ENCODE measurements around the gene CLDN9.

The CLDN9 gene

DNA sequence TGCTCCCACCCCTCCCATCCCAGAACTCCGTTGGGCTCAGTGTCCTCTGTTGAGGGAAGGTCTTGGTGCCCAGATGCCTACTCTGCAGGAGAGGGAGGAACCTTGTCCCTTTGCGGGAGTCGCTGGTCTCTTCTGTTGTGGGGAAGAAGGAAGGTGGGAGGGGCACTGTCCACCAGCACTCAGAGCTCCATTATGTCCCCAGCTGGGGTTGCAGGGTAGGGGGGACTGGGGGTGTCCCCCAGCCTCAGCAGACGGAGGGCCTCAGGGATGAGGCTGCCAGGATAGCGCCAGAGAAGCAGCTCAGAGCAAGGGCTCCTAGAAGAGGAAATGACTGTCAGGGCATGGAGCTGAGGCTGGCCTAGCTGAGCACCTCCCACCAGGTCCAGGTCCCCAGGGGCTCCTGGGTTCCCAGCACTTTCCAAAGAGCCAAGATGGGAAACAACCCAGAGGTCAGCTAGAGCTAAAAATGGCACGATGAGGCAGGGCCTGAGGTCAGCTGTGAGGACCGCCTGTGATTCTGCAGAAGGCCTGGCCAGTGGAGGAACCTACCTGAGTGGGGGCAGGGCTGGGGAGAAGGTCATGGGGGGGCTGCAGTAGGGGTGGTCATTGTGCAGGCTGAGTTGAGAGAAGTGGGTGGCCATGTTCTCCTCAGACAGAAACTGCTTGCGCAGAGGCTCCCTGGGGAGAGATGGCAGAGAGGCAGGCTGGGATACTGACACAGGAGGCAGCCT is 10.1 kb downstream of the CLDN9 start:
- no peak for ATAC-seq
- no peak for TF ChIP-seq BACH2 (CRISPR knock-in tag; IDR thresholded peaks at IDR 0.05; ENCODE audit: borderline replicate concordance)
- 0 out of 2 replicates have a peak, but pooled peaks have one; percentile 7 for TF ChIP-seq RARB (CRISPR knock-in tag; IDR thresholded peaks at IDR 0.05)
- no peak for TF ChIP-seq ZFP3 (CRISPR knock-in tag; IDR thresholded peaks at IDR 0.05)
- TF ChIP-seq GLIS3 (CRISPR knock-in tag; IDR thresholded peaks at IDR 0.05) = 0 out of 2 replicates have a peak, but pooled peaks have one; percentile 26
- no peak for TF ChIP-seq ZNF8 (CRISPR knock-in tag; IDR thresholded peaks at IDR 0.05)

DNA sequence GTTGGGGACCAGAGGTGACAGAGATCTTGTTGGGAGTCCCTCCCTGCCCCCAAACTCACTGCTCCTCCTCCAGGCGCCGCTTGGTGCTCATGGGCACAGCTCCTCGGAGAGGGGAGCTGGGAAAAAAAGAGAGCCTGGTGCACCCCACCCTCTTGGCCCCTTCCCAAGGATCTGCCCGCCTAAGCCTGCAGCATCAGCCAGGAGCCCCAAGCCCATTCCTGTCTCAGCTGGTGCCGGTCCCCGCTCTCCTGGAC is 10.6 kb downstream of the CLDN9 start:
- no peak for ATAC-seq
- TF ChIP-seq ESRRG (CRISPR knock-in tag; IDR thresholded peaks at IDR 0.05) (no peak), OSR1 (CRISPR knock-in tag; IDR thresholded peaks at IDR 0.05) (no peak), ZNF565 (CRISPR knock-in tag; conservative IDR thresholded peaks at IDR 0.05; ENCODE audit: low read depth) (0 out of 2 replicates have a peak, but pooled peaks have one; percentile 31), GLIS3 (CRISPR knock-in tag; IDR thresholded peaks at IDR 0.05) (peak; percentile 4; the same call in 1 of the 2 replicates), TCF4 (CRISPR knock-in tag; IDR thresholded peaks at IDR 0.05; ENCODE audit: borderline replicate concordance) (no peak), ZC3H10 (CRISPR knock-in tag; IDR thresholded peaks at IDR 0.05) (no peak), CSDC2 (CRISPR knock-in tag; IDR thresholded peaks at IDR 0.05) (no peak), ZFP3 (CRISPR knock-in tag; IDR thresholded peaks at IDR 0.05) (no peak), ISL1 (CRISPR knock-in tag; IDR thresholded peaks at IDR 0.05) (no peak)
- TF ChIP-seq, protein P1, sequence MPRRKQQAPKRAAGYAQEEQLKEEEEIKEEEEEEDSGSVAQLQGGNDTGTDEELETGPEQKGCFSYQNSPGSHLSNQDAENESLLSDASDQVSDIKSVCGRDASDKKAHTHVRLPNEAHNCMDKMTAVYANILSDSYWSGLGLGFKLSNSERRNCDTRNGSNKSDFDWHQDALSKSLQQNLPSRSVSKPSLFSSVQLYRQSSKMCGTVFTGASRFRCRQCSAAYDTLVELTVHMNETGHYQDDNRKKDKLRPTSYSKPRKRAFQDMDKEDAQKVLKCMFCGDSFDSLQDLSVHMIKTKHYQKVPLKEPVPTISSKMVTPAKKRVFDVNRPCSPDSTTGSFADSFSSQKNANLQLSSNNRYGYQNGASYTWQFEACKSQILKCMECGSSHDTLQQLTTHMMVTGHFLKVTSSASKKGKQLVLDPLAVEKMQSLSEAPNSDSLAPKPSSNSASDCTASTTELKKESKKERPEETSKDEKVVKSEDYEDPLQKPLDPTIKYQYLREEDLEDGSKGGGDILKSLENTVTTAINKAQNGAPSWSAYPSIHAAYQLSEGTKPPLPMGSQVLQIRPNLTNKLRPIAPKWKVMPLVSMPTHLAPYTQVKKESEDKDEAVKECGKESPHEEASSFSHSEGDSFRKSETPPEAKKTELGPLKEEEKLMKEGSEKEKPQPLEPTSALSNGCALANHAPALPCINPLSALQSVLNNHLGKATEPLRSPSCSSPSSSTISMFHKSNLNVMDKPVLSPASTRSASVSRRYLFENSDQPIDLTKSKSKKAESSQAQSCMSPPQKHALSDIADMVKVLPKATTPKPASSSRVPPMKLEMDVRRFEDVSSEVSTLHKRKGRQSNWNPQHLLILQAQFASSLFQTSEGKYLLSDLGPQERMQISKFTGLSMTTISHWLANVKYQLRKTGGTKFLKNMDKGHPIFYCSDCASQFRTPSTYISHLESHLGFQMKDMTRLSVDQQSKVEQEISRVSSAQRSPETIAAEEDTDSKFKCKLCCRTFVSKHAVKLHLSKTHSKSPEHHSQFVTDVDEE (CRISPR knock-in tag; IDR thresholded peaks at IDR 0.05) = no peak
- TF ChIP-seq, protein P2, sequence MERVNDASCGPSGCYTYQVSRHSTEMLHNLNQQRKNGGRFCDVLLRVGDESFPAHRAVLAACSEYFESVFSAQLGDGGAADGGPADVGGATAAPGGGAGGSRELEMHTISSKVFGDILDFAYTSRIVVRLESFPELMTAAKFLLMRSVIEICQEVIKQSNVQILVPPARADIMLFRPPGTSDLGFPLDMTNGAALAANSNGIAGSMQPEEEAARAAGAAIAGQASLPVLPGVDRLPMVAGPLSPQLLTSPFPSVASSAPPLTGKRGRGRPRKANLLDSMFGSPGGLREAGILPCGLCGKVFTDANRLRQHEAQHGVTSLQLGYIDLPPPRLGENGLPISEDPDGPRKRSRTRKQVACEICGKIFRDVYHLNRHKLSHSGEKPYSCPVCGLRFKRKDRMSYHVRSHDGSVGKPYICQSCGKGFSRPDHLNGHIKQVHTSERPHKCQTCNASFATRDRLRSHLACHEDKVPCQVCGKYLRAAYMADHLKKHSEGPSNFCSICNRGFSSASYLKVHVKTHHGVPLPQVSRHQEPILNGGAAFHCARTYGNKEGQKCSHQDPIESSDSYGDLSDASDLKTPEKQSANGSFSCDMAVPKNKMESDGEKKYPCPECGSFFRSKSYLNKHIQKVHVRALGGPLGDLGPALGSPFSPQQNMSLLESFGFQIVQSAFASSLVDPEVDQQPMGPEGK (CRISPR knock-in tag; IDR thresholded peaks at IDR 0.05; ENCODE audit: borderline replicate concordance) = no peak

DNA sequence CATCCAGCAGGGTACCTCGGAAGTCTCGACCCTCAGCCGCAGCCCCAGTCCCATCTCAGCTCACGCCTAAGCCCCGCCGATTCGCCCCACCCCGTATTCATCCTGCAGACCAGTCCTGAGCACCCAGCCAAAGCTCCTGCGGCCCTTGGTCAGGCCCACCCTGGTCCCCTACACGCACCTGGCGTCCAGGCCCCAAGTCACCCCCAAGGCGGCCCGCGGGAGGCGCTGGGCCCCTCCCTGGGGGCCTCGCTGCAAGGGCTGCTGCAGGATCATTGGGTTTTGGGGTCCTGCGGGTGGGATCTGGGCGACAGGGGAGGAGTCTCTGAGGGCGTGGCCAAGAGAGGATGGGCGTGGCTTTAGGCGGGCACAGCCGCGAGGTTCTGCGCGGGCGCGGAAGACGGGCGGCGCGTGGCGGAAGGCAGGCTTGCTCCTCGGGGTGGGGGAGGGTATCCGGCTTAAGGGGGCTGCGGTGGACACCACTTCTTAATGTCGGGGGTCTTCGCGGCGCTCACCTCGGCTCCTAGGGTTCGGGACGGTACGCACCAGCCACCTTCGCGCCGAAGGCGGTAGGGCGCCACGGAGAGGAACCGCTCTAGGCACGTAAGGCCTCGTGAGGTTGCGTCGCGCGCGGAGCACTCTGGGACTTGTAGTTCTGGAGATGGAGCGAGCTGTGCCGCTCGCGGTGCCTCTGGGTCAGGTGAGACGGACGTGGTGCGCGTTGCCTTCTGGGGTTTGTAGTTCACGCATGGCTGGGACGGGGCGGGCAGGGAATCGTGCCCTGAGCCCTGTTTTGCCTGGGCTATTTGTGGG is 11.2 kb downstream of the CLDN9 start, which contains the start of the genes HCFC1R1 and THOC6:
Gene HCFC1R1, minus strand, starts transcription at position 274 of the 810 bp plus-strand sequence. Its CDS starts 1 bp downstream, at position 273.
Gene THOC6, plus strand, starts transcription at position 367 of the 810 bp plus-strand sequence. Its CDS starts 292 bp downstream, at position 659.
- peak; percentile 64 for ATAC-seq
- TF ChIP-seq, protein P2 (CRISPR knock-in tag; IDR thresholded peaks at IDR 0.05; ENCODE audit: borderline replicate concordance) = peak; percentile 92
- TF ChIP-seq TOX (CRISPR knock-in tag; IDR thresholded peaks at IDR 0.05; ENCODE audit: borderline replicate concordance) (peak; percentile 49; the same call in 1 of the 2 replicates), ZNF70 (CRISPR knock-in tag; IDR thresholded peaks at IDR 0.05) (no peak), SNAI2 (CRISPR knock-in tag; IDR thresholded peaks at IDR 0.05) (peak; percentile 67; the same call in 1 of the 2 replicates), BACH2 (CRISPR knock-in tag; IDR thresholded peaks at IDR 0.05; ENCODE audit: borderline replicate concordance) (no peak), TCF4 (CRISPR knock-in tag; IDR thresholded peaks at IDR 0.05; ENCODE audit: borderline replicate concordance) (no peak; the same call in 1 of the 2 replicates), ZC3H10 (CRISPR knock-in tag; IDR thresholded peaks at IDR 0.05) (no peak), ZNF565 (CRISPR knock-in tag; conservative IDR thresholded peaks at IDR 0.05; ENCODE audit: low read depth) (0 out of 2 replicates have a peak, but pooled peaks have one; percentile 20), ZFP30 (CRISPR knock-in tag; IDR thresholded peaks at IDR 0.05) (0 out of 2 replicates have a peak, but pooled peaks have one; percentile 4), RARB (CRISPR knock-in tag; IDR thresholded peaks at IDR 0.05) (no peak), OSR1 (CRISPR knock-in tag; IDR thresholded peaks at IDR 0.05) (no peak), ISL1 (CRISPR knock-in tag; IDR thresholded peaks at IDR 0.05) (no peak), ZFP3 (CRISPR knock-in tag; IDR thresholded peaks at IDR 0.05) (no peak), PPARA (CRISPR knock-in tag; IDR thresholded peaks at IDR 0.05; ENCODE audit: borderline replicate concordance) (no peak), ZNF8 (CRISPR knock-in tag; IDR thresholded peaks at IDR 0.05) (peak; percentile 8; the same call in 1 of the 2 replicates)
- TF ChIP-seq, protein P3, sequence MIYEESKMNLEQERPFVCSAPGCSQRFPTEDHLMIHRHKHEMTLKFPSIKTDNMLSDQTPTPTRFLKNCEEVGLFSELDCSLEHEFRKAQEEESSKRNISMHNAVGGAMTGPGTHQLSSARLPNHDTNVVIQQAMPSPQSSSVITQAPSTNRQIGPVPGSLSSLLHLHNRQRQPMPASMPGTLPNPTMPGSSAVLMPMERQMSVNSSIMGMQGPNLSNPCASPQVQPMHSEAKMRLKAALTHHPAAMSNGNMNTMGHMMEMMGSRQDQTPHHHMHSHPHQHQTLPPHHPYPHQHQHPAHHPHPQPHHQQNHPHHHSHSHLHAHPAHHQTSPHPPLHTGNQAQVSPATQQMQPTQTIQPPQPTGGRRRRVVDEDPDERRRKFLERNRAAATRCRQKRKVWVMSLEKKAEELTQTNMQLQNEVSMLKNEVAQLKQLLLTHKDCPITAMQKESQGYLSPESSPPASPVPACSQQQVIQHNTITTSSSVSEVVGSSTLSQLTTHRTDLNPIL (CRISPR knock-in tag; IDR thresholded peaks at IDR 0.05; ENCODE audit: low read depth) = peak; percentile 59
- TF ChIP-seq, protein P4, sequence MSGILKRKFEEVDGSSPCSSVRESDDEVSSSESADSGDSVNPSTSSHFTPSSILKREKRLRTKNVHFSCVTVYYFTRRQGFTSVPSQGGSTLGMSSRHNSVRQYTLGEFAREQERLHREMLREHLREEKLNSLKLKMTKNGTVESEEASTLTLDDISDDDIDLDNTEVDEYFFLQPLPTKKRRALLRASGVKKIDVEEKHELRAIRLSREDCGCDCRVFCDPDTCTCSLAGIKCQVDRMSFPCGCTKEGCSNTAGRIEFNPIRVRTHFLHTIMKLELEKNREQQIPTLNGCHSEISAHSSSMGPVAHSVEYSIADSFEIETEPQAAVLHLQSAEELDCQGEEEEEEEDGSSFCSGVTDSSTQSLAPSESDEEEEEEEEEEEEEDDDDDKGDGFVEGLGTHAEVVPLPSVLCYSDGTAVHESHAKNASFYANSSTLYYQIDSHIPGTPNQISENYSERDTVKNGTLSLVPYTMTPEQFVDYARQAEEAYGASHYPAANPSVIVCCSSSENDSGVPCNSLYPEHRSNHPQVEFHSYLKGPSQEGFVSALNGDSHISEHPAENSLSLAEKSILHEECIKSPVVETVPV (CRISPR knock-in tag; IDR thresholded peaks at IDR 0.05) = 0 out of 2 replicates have a peak, but pooled peaks have one; percentile 49
- TF ChIP-seq, protein P5, sequence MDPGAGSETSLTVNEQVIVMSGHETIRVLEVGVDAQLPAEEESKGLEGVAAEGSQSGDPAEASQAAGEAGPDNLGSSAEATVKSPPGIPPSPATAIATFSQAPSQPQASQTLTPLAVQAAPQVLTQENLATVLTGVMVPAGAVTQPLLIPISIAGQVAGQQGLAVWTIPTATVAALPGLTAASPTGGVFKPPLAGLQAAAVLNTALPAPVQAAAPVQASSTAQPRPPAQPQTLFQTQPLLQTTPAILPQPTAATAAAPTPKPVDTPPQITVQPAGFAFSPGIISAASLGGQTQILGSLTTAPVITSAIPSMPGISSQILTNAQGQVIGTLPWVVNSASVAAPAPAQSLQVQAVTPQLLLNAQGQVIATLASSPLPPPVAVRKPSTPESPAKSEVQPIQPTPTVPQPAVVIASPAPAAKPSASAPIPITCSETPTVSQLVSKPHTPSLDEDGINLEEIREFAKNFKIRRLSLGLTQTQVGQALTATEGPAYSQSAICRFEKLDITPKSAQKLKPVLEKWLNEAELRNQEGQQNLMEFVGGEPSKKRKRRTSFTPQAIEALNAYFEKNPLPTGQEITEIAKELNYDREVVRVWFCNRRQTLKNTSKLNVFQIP (CRISPR knock-in tag; IDR thresholded peaks at IDR 0.05; ENCODE audit: borderline replicate concordance, low read depth) = 0 out of 2 replicates have a peak, but pooled peaks have one; percentile 28

All from SK-N-SH treated with all-trans-retinoic acid at 6 μM for 48 hours (cell line).